DND-41 (cell line): ENCODE results near the gene GABBR1.

Experiments
- ATAC-seq: fragments of 200-7000 bp; cut with Tn5 transposase; 3 replicates; pipeline ENCODE4 v1.9.1; 2021; ENCODE audit warnings: low read depth; ENCODE audit not compliant: insufficient read depth
- DNase-seq: peaks from one replicate; pipeline ENCODE4 v3.0.0-alpha.2; 2020
- H2AFZ ChIP-seq: 2 replicates; pipeline ENCODE4 v1.6.0; 2012; ENCODE audit warnings: low read depth, low read length
- H3K27ac ChIP-seq: 2 replicates; pipeline ENCODE4 v1.5.1; 2012; ENCODE audit warnings: low read length, inconsistent platforms
- H3K27me3 ChIP-seq: fragments of 200-600 bp; sonication (generic); 2 replicates; pipeline ENCODE4 v1.6.0; 2012; ENCODE audit warnings: low read length, mild to moderate bottlenecking, inconsistent platforms; ENCODE audit not compliant: insufficient read depth, poor library complexity
- H3K36me3 ChIP-seq: 2 replicates; pipeline ENCODE4 v1.5.1; 2012; ENCODE audit warnings: low read length, inconsistent platforms; ENCODE audit not compliant: insufficient read depth
- H3K4me1 ChIP-seq: 2 replicates; pipeline ENCODE4 v1.5.1; 2012; ENCODE audit warnings: mild to moderate bottlenecking, low read length; ENCODE audit not compliant: insufficient read depth
- H3K4me2 ChIP-seq: 2 replicates; pipeline ENCODE4 v1.6.0; 2012; ENCODE audit warnings: mild to moderate bottlenecking, moderate library complexity, low read length, inconsistent platforms; ENCODE audit not compliant: insufficient read depth
- H3K4me3 ChIP-seq, 2 experiments: fragments of 200-600 bp in 1 of 2; shearing (Covaris generic) in 1 of 2; 2 replicates each; pipeline ENCODE4 v1.5.1; 2012 to 2016; ENCODE audit warnings: inconsistent platforms in 2 of 2, low read length in 2 of 2, mild to moderate bottlenecking in 2 of 2, low read depth in 1 of 2, moderate library complexity in 1 of 2
- H3K79me2 ChIP-seq: 2 replicates; pipeline ENCODE4 v1.6.0; 2012; ENCODE audit warnings: low read length, inconsistent platforms; ENCODE audit not compliant: insufficient read depth
- H3K9ac ChIP-seq: 2 replicates; pipeline ENCODE4 v1.6.0; 2012; ENCODE audit warnings: low read depth, mild to moderate bottlenecking, inconsistent platforms, low read length, moderate library complexity
- H3K9me3 ChIP-seq: 2 replicates; pipeline ENCODE4 v1.5.1; 2012; ENCODE audit warnings: low read length, moderate library complexity, mild to moderate bottlenecking, inconsistent platforms; ENCODE audit not compliant: insufficient read depth, severe bottlenecking
- H4K20me1 ChIP-seq: 2 replicates; pipeline ENCODE4 v1.6.0; 2012; ENCODE audit warnings: low read length; ENCODE audit not compliant: insufficient read depth
- EZH2 ChIP-seq: IDR thresholded peaks from 3 replicates; pipeline ENCODE4 v1.6.1; 2012; ENCODE audit warnings: borderline replicate concordance, low read depth, mild to moderate bottlenecking, moderate library complexity, low read length, inconsistent platforms; ENCODE audit not compliant: severe bottlenecking
- TF ChIP-seq, protein P1 (sequence below): IDR thresholded peaks from 2 replicates; pipeline ENCODE4 v1.5.1; 2012; ENCODE audit warnings: borderline replicate concordance, low read length, moderate library complexity, mild to moderate bottlenecking; ENCODE audit not compliant: poor library complexity, severe bottlenecking; ENCODE audit errors: extremely low read depth

GABBR1 gene

GRCh38 chr6:29656157-29656556, 23.2 kb upstream of the GABBR1 start:
- Histone ChIP-seq H3K27me3 (peaks cover 10% of the 10 kb centered on the region), H3K27ac (no peak overlapping the region), H3K9ac (no peak overlapping the region), H3K36me3 (no peaks in the 10 kb centered on the region), H4K20me1 (no peaks in the 10 kb centered on the region; the same call in 1 of the 2 replicates), H3K4me3 (no peak overlapping the region), H3K4me2 (no peak overlapping the region), H3K9me3 (no peaks in the 10 kb centered on the region), H3K79me2 (no peaks in the 10 kb centered on the region), H3K4me1 (no peaks in the 10 kb centered on the region), H2AFZ (no peak overlapping the region)
- ATAC-seq (no peak), DNase-seq (no peak)
- TF ChIP-seq, protein P1, sequence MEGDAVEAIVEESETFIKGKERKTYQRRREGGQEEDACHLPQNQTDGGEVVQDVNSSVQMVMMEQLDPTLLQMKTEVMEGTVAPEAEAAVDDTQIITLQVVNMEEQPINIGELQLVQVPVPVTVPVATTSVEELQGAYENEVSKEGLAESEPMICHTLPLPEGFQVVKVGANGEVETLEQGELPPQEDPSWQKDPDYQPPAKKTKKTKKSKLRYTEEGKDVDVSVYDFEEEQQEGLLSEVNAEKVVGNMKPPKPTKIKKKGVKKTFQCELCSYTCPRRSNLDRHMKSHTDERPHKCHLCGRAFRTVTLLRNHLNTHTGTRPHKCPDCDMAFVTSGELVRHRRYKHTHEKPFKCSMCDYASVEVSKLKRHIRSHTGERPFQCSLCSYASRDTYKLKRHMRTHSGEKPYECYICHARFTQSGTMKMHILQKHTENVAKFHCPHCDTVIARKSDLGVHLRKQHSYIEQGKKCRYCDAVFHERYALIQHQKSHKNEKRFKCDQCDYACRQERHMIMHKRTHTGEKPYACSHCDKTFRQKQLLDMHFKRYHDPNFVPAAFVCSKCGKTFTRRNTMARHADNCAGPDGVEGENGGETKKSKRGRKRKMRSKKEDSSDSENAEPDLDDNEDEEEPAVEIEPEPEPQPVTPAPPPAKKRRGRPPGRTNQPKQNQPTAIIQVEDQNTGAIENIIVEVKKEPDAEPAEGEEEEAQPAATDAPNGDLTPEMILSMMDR = no peak
- no peak for TF ChIP-seq EZH2

- Histone ChIP-seq H3K27ac (no peak overlapping the region), H3K27me3 (peaks cover 10% of the 10 kb centered on the region), H2AFZ (no peak overlapping the region), H3K4me1 (no peaks in the 10 kb centered on the region), H3K9me3 (no peaks in the 10 kb centered on the region), H3K9ac (no peak overlapping the region), H4K20me1 (no peaks in the 10 kb centered on the region; the same call in 1 of the 2 replicates), H3K4me2 (no peak overlapping the region), H3K79me2 (no peaks in the 10 kb centered on the region), H3K4me3 (no peak overlapping the region), H3K36me3 (no peaks in the 10 kb centered on the region)
- no peak for TF ChIP-seq EZH2
- TF ChIP-seq, protein P1 = no peak
- ATAC-seq (no peak), DNase-seq (no peak)
Measured at GRCh38 chr6:29655658-29656057, 22.7 kb upstream of the GABBR1 start.

GRCh38 chr6:29653452-29654038, 20.6 kb upstream of the GABBR1 start:
- Histone ChIP-seq H3K79me2 (no peaks in the 10 kb centered on the region), H3K27me3 (peaks cover 10% of the 10 kb centered on the region), H3K9me3 (no peaks in the 10 kb centered on the region), H3K9ac (no peak overlapping the region), H3K4me2 (no peak overlapping the region), H3K4me1 (peaks cover 15% of the 10 kb centered on the region), H2AFZ (no peak overlapping the region), H4K20me1 (no peaks in the 10 kb centered on the region; the same call in 1 of the 2 replicates), H3K27ac (no peak overlapping the region), H3K4me3 (no peak overlapping the region), H3K36me3 (no peaks in the 10 kb centered on the region)
- peak; percentile 32; the same call in 1 of the 3 replicates for ATAC-seq
- DNase-seq = peak; percentile 46
- TF ChIP-seq, protein P1 = peak; percentile 76
- TF ChIP-seq EZH2 = no peak

GRCh38 chr6:29652198-29652584, 19.2 kb upstream of the GABBR1 start:
- Histone ChIP-seq H3K27ac (no peak overlapping the region), H3K9ac (no peak overlapping the region), H3K9me3 (no peaks in the 10 kb centered on the region), H3K4me2 (no peak overlapping the region), H3K4me3 (no peak overlapping the region), H3K79me2 (no peaks in the 10 kb centered on the region), H3K36me3 (no peaks in the 10 kb centered on the region), H2AFZ (no peak overlapping the region), H3K27me3 (peaks cover 10% of the 10 kb centered on the region), H4K20me1 (no peaks in the 10 kb centered on the region; the same call in 1 of the 2 replicates), H3K4me1 (peaks cover 15% of the 10 kb centered on the region)
- no peak for ATAC-seq
- DNase-seq = no peak
- no peak for TF ChIP-seq EZH2
